ENCODE data around the gene EDARADD. TPM values are rescaled to one million over a fixed set of nuclear protein-coding genes. Genes with fewer than 3 reads are reported as not detected.

Gene EDARADD
- total RNA-seq, 2 experiments from 2014 or later: 1.5 to 1.7 TPM

- peak overlapping the region in 1 of 2 donors; percentile 29 for H3K27ac ChIP-seq (ENCODE audit: low read depth in 1 of 2, low read length in 2 of 2)
- ATAC-seq (ENCODE audit: poor library complexity) (no peak), DNase-seq (peak in 1 of 14 experiments; percentile 14)
- H3K9me3 ChIP-seq (ENCODE audit: control insufficient read depth in 1 of 2, insufficient read depth in 1 of 2, low read length in 2 of 2): no peaks in the 10 kb centered on the region
- no peaks in the 10 kb centered on the region for H3K36me3 ChIP-seq (ENCODE audit: insufficient read depth, low read length)
- H3K4me3 ChIP-seq (ENCODE audit: low read length): peak overlapping the region; percentile 79
- Mint-ChIP-seq H3K36me3 (ENCODE audit: low read depth) (peaks cover 4% of the 10 kb centered on the region), H3K9me3 (no peaks in the 10 kb centered on the region), H3K27ac (peak overlapping the region; percentile 28), H3K27me3 (peaks cover 71% of the 10 kb centered on the region), H3K4me3 (peak overlapping the region; percentile 95), H3K4me1 (ENCODE audit: low read depth) (peaks cover 40% of the 10 kb centered on the region)
- TF ChIP-seq CTCF (IDR thresholded peaks at IDR 0.05): no peak
- CTCF ChIA-PET: interaction anchor here (0.9 kb wide), 1 partner anchor 15 kb away, joined by 3 read pairs; no protein-coding TSS in a partner anchor
- intact Hi-C loops (cut with DNase I, micrococcal nuclease): no loop called here
- POLR2A ChIA-PET: interaction anchor here (0.6 to 2.7 kb wide), 2 partner anchors 19 to 119 kb away, joined by 3 to 25 read pairs; no protein-coding TSS in a partner anchor
- peaks cover 7 to 22% of the 10 kb centered on the region in 2 experiments for H3K27me3 ChIP-seq (ENCODE audit: control insufficient read depth in 1 of 2, insufficient read depth in 2 of 2, low read length in 2 of 2)
- peaks cover 19% of the 10 kb centered on the region for H3K4me1 ChIP-seq (ENCODE audit: insufficient read depth, low read length)
Observed at GRCh38 chr1:236395947-236396664, 2.0 kb downstream of the EDARADD start.

DNA sequence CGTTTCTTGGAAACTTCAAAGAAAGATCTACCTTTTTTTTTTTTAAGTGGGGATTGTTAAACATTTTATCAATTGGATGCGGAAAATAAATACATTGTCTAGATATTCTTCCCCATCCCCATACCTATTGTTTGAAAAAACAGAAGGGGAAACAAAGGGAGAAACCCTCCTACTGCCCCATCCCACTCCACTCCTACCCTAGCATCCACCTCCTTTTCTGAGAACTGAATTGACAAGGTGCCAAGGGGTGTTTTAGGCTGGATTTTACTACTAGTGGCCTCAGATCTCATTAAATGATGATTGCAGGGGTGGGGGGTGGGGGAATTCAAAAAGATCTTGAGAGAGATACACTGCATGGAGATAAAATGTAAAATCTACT lies 2.6 kb downstream of the EDARADD start:
- H3K9me3 Mint-ChIP-seq: no peaks in the 10 kb centered on the region
- intact Hi-C loops (cut with DNase I, micrococcal nuclease): no loop called here
- Histone ChIP-seq H3K27ac (ENCODE audit: low read depth in 1 of 2, low read length in 2 of 2) (no peak overlapping the region), H3K27me3 (ENCODE audit: control insufficient read depth in 1 of 2, insufficient read depth in 2 of 2, low read length in 2 of 2) (peaks cover 7 to 22% of the 10 kb centered on the region in 2 experiments), H3K4me3 (ENCODE audit: low read length) (peak overlapping the region; percentile 79), H3K36me3 (ENCODE audit: insufficient read depth, low read length) (no peaks in the 10 kb centered on the region), H3K9me3 (ENCODE audit: control insufficient read depth in 1 of 2, insufficient read depth in 1 of 2, low read length in 2 of 2) (no peaks in the 10 kb centered on the region), H3K4me1 (ENCODE audit: insufficient read depth, low read length) (peaks cover 19% of the 10 kb centered on the region)
- peaks cover 40% of the 10 kb centered on the region for H3K4me1 Mint-ChIP-seq (ENCODE audit: low read depth)
- no peak for DNase-seq
- no peak for ATAC-seq (ENCODE audit: poor library complexity)
- H3K27me3 Mint-ChIP-seq: peaks cover 65% of the 10 kb centered on the region
- no peak for TF ChIP-seq CTCF (IDR thresholded peaks at IDR 0.05)
- CTCF ChIA-PET: interaction anchor here (0.9 kb wide), 1 partner anchor 15 kb away, joined by 3 read pairs; no protein-coding TSS in a partner anchor
- peak overlapping the region; percentile 95 for H3K4me3 Mint-ChIP-seq
- H3K36me3 Mint-ChIP-seq (ENCODE audit: low read depth): peaks cover 4% of the 10 kb centered on the region
- POLR2A ChIA-PET: interaction anchor here (1.0 kb wide), 1 partner anchor 20 kb away, joined by 3 read pairs; no protein-coding TSS in a partner anchor
- peak overlapping the region; percentile 28 for H3K27ac Mint-ChIP-seq

DNA sequence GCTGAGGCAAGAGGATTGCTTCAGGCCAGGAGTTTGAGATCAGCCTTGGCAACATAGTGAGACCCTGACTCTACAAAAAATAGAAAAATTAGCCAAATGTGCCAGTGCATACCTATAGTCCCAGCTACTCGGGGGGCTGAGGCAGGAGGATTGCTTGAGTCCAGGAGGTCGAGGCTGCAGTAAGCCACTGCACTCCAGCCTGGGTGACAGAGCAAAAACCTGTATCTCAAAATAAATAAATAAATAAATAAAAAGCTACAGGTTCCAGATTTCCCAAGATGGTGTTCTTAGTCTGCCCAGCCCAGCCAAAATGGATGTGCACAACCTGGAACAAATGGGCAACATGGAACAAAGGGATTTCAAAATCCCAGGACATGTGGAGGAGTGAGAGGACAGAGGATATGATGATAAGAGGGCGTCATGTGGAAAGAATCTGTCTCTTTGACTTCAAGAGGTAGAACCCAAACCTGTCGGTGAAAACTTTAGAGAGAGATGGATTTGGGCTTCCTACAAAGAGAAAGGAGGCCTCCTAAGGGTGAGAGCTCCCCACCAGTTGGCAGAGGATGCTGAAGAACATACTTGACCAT lies 3.2 kb downstream of the EDARADD start:
- Histone ChIP-seq H3K4me3 (ENCODE audit: low read length) (no peak overlapping the region), H3K36me3 (ENCODE audit: insufficient read depth, low read length) (no peaks in the 10 kb centered on the region), H3K27ac (ENCODE audit: low read depth in 1 of 2, low read length in 2 of 2) (no peak overlapping the region), H3K4me1 (ENCODE audit: insufficient read depth, low read length) (peaks cover 19% of the 10 kb centered on the region), H3K27me3 (ENCODE audit: control insufficient read depth in 1 of 2, insufficient read depth in 2 of 2, low read length in 2 of 2) (peaks cover 7 to 22% of the 10 kb centered on the region in 2 experiments), H3K9me3 (ENCODE audit: control insufficient read depth in 1 of 2, insufficient read depth in 1 of 2, low read length in 2 of 2) (no peaks in the 10 kb centered on the region)
- Mint-ChIP-seq H3K36me3 (ENCODE audit: low read depth) (peaks cover 4% of the 10 kb centered on the region), H3K27me3 (peaks cover 63% of the 10 kb centered on the region), H3K4me1 (ENCODE audit: low read depth) (peaks cover 40% of the 10 kb centered on the region), H3K9me3 (no peaks in the 10 kb centered on the region), H3K27ac (no peak overlapping the region), H3K4me3 (peak overlapping the region; percentile 95)
- POLR2A ChIA-PET: interaction anchor here (1.0 kb wide), 1 partner anchor 19 kb away, joined by 3 read pairs; no protein-coding TSS in a partner anchor
- intact Hi-C loops (cut with DNase I, micrococcal nuclease): no loop called here
- no peak for DNase-seq
- no peak for TF ChIP-seq CTCF (IDR thresholded peaks at IDR 0.05)
- CTCF ChIA-PET: interaction anchor here (0.9 kb wide), 1 partner anchor 14 kb away, joined by 3 read pairs; no protein-coding TSS in a partner anchor
- no peak for ATAC-seq (ENCODE audit: poor library complexity)

All from CD4-positive, alpha-beta T cell (primary cell).